GM12878 (cell line): ENCODE data around the gene SHH. TPM values are rescaled to one million over a fixed set of nuclear protein-coding genes. Genes with fewer than 3 reads are reported as not detected.

Experiments used
- ATAC-seq: fragments of 200-7000 bp; cut with Tn5 transposase; 3 replicates; pipeline ENCODE4 v1.9.1; 2020; ENCODE audit warnings: mild to moderate bottlenecking, moderate library complexity
- BruUV-seq: library from RNA; stranded (reverse); fragments of 400-500 nt; replicated peaks from 2 replicates; lab custom pipeline; 2021; lab: Mats Ljungman, UMichigan
- CTCF ChIA-PET: fragments of 300-600 bp; sonication (Branson Sonifier 250); formaldehyde crosslinking; extraction: SDS; loops from one replicate; lab custom pipeline; 2021; ENCODE audit warnings: inconsistent platforms; lab: Yijun Ruan, JAX
- POLR2A ChIA-PET: fragments of 350-600 bp; formaldehyde crosslinking; extraction: SDS; loops from one replicate; lab custom pipeline; 2021; ENCODE audit warnings: inconsistent platforms; lab: Charles Lee
- RAD21 ChIA-PET: fragments of 300-600 bp; sonication (Branson Sonifier 250); formaldehyde crosslinking; loops from one replicate; lab custom pipeline; 2023; ENCODE audit warnings: antibody characterized with exemption; ENCODE audit not compliant: unreplicated experiment; lab: Charles Lee
- SMC1A ChIA-PET: fragments of 300-600 bp; sonication (Branson Sonifier 250); formaldehyde crosslinking; loops from one replicate; lab custom pipeline; 2023; ENCODE audit not compliant: unreplicated experiment, uncharacterized antibody; lab: Charles Lee
- DNase-seq: peaks from one replicate; pipeline ENCODE4 v3.0.0-alpha.2; 2011; ENCODE audit warnings: low read depth, low spot score
- FAIRE-seq: peaks from 3 replicates; lab custom pipeline; 2011; peaks lifted over from hg19 to GRCh38; lab: Jason Lieb, UNC
- H2AFZ ChIP-seq: 2 replicates; pipeline ENCODE4 v1.6.0; 2011; ENCODE audit warnings: low read depth, low read length, control low read depth; ENCODE audit not compliant: control insufficient read depth
- H3K27ac ChIP-seq: 2 replicates; pipeline ENCODE4 v1.5.1; 2011; ENCODE audit warnings: control low read depth; ENCODE audit not compliant: control insufficient read depth, insufficient read depth
- H3K27me3 ChIP-seq, 2 experiments: replicated peaks in 1 of 2; 2 replicates each; pipeline versions ENCODE4 v1.6.0 to v1.6.1; 2011; ENCODE audit warnings: low read length in 1 of 2; ENCODE audit not compliant: control insufficient read depth in 2 of 2, insufficient read depth in 2 of 2
- H3K36me3 ChIP-seq, 2 experiments: 2 replicates each; pipeline ENCODE4 v1.5.1; 2011; ENCODE audit warnings: low read length in 1 of 2; ENCODE audit not compliant: control insufficient read depth in 2 of 2, insufficient read depth in 2 of 2
- H3K4me1 ChIP-seq: 2 replicates; pipeline ENCODE4 v1.6.1; 2011; ENCODE audit warnings: mild to moderate bottlenecking, low read length, moderate library complexity, mixed read lengths; ENCODE audit not compliant: control insufficient read depth, insufficient read depth
- H3K4me2 ChIP-seq: 2 replicates; pipeline ENCODE4 v1.6.0; 2011; ENCODE audit warnings: control low read depth; ENCODE audit not compliant: control insufficient read depth, insufficient read depth
- H3K4me3 ChIP-seq: fragments of 200-600 bp; sonication (generic); 2 replicates; pipeline ENCODE4 v1.5.1; 2016
- H3K79me2 ChIP-seq: 2 replicates; pipeline ENCODE4 v1.6.0; 2011; ENCODE audit warnings: low read length; ENCODE audit not compliant: control insufficient read depth, insufficient read depth
- H3K9ac ChIP-seq: 2 replicates; pipeline ENCODE4 v1.8.0; 2011; ENCODE audit warnings: low read length, control low read depth, mixed read lengths; ENCODE audit not compliant: control insufficient read depth, insufficient read depth
- H3K9me3 ChIP-seq: replicated peaks from 3 replicates; pipeline ENCODE4 v1.5.1; 2011; ENCODE audit warnings: mild to moderate bottlenecking, low read length; ENCODE audit not compliant: control insufficient read depth, insufficient read depth
- H4K20me1 ChIP-seq: 2 replicates; pipeline ENCODE4 v1.6.0; 2011; ENCODE audit not compliant: control insufficient read depth, insufficient read depth
- BCLAF1 ChIP-seq: fragments of 450-650 bp; IDR thresholded peaks from 2 replicates; pipeline ENCODE4 v1.6.1; 2017; ENCODE audit warnings: antibody characterized with exemption, mild to moderate bottlenecking, moderate library complexity
- CBFB ChIP-seq: IDR thresholded peaks from 2 replicates; pipeline ENCODE4 v1.6.1; 2016; ENCODE audit warnings: antibody characterized with exemption, low read depth
- HDAC2 ChIP-seq: fragments of 200-600 bp; sonication (generic); IDR thresholded peaks from 2 replicates; pipeline ENCODE4 v1.6.1; 2017
- MTA3 ChIP-seq: IDR thresholded peaks from 2 replicates; pipeline ENCODE4 v1.6.1; 2012; ENCODE audit warnings: low read length, inconsistent platforms, borderline replicate concordance
- NR2C1 ChIP-seq: fragments of 450-650 bp; IDR thresholded peaks from 2 replicates; pipeline ENCODE4 v1.6.1; 2017; ENCODE audit warnings: antibody characterized with exemption, mild to moderate bottlenecking, moderate library complexity
- SMAD1 ChIP-seq: fragments of 450-650 bp; IDR thresholded peaks from 2 replicates; pipeline ENCODE4 v1.6.1; 2018; ENCODE audit warnings: mild to moderate bottlenecking, low read depth; ENCODE audit not compliant: partially characterized antibody
- SMC3 ChIP-seq: IDR thresholded peaks from 2 replicates; pipeline ENCODE4 v1.6.1; 2011; ENCODE audit warnings: low read length, improper control_type of control experiment, borderline replicate concordance
- TCF12 ChIP-seq: IDR thresholded peaks from 2 replicates; pipeline ENCODE4 v1.6.1; 2011; ENCODE audit warnings: low read depth, mild to moderate bottlenecking, low read length
- USF1 ChIP-seq: IDR thresholded peaks from 2 replicates; pipeline ENCODE4 v1.6.1; 2011; ENCODE audit warnings: borderline replicate concordance, low read depth, mild to moderate bottlenecking, moderate library complexity, mixed read lengths, low read length; ENCODE audit not compliant: insufficient read depth; ENCODE audit errors: extremely low read length
- ZBTB40 ChIP-seq: fragments of 450-650 bp; IDR thresholded peaks from 2 replicates; pipeline ENCODE4 v1.6.1; 2016; ENCODE audit warnings: mild to moderate bottlenecking, moderate library complexity, borderline replicate concordance
- ZNF592 ChIP-seq: fragments of 450-650 bp; IDR thresholded peaks from 2 replicates; pipeline ENCODE4 v1.6.1; 2017; ENCODE audit warnings: mild to moderate bottlenecking, moderate library complexity
- WGBS: methylation state at CpG from one replicate; pipeline ENCODE4 v1.1.6; 2016; ENCODE audit warnings: low lambda C conversion rate; ENCODE audit not compliant: insufficient replicate concordance, insufficient coverage; ENCODE audit errors: missing lambda C conversion rate; 5-methylcytosine and 5-hydroxymethylcytosine counted together
- in situ Hi-C: fragments of 300-500 bp; cut with MboI; formaldehyde crosslinking; loops from 9 replicates; pipeline ENCODE4 v1.14.3; 2018; ENCODE audit warnings: mixed read lengths
- intact Hi-C: fragments of 100-400 bp; cut with micrococcal nuclease; formaldehyde crosslinking; loops from one replicate; pipeline ENCODE4 v1.14.2; 2022; ENCODE audit not compliant: unreplicated experiment
- polyA plus RNA-seq, 11 experiments: library from polyadenylated mRNA; depleted of rRNA in 4 of 11; unstranded in 6 of 11; stranded (reverse) in 5 of 11; fragments of >200 nt; fragmentation: Nextera tagmentation in 4 of 11; fragmentation: Illumina TruSeq in 1 of 11; extraction: Ambion mirVana in 4 of 11; extraction: Trizol in 1 of 11; gene quantifications; 1 replicate in 1 of 11; 2 replicates in 10 of 11; pipeline versions ENCODE4 v1.2.1 to v1.2.3, GENCODE V29; 2011 to 2016; ENCODE audit warnings: inconsistent platforms in 2 of 11, missing spikeins in 2 of 11, low read depth in 1 of 11
- total RNA-seq, 4 experiments: library from RNA; depleted of rRNA in 3 of 4; stranded (reverse); fragments of >200 nt in 3 of 4; fragmentation: Illumina TruSeq in 1 of 4; extraction: Trizol in 1 of 4; gene quantifications; 2 replicates each; pipeline versions ENCODE4 v1.2.1 to v1.2.3, GENCODE V29; 2013 to 2021

Gene SHH
- total and polyA plus RNA-seq, 10 of the 15 experiments (the other 5 are each of a cell fraction or from before 2014, with no cell fraction given): not detected

DNA sequence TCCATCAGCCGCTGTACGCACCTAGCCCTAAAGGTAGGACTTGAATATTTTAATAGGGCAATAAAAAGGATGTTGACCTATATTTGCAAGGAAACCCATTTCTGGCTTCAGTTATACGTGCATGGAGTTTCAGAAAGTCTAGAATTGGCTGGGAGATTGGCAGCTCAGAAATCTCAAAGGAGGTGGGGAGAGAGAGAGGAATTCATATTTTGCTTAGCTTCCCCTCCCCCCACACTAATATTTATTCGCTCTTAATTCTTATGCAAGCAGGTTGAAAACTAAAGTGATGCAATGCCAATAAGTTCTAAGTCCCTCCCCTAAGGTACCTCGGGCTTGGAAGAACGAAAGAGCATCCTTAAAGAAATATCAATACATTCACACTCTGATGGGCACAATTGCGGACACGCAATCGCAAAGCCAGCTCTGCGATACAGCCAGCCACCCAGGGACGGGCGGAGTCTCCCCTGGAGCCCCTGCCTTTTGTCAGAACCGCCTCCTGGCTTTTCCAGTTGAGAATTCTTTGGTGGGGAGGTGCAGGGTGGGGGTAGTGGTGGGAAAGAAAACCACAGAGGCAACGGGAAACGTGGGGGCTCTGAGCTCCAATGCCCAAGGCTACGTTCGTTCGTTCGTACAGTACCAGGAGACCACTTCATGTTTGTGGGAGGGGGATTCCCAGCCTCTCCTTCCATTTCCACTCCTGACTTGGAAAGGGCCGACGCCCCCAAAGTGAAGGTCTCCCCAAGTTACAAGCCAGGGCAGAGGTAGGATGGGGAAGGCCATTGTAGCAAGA, 1.3 kb downstream of the SHH start:
- Histone ChIP-seq H4K20me1 (no peaks in the 10 kb centered on the region), H3K4me2 (no peak overlapping the region), H3K79me2 (no peaks in the 10 kb centered on the region), H3K36me3 (no peaks in the 10 kb centered on the region), H3K4me3 (no peak overlapping the region), H3K27ac (no peak overlapping the region), H3K27me3 (peaks cover 10 to 11% of the 10 kb centered on the region in 2 experiments), H3K9ac (no peak overlapping the region), H2AFZ (no peak overlapping the region), H3K9me3 (no peaks in the 10 kb centered on the region), H3K4me1 (no peaks in the 10 kb centered on the region)
- no peak for FAIRE-seq
- CTCF ChIA-PET: no interaction called here
- BruUV-seq: no TSS peak
- in situ Hi-C loops (loop anchor here (25.0 kb wide), 1 partner anchor 1451 kb away; no protein-coding TSS in a partner anchor), intact Hi-C loops (loop anchor here (10.0 kb wide), 2 partner anchors 344 to 834 kb away; partner anchors contain the start of gene RNF32)
- ATAC-seq: no peak
- 28% methylated on average over 21 of the region's 21 CpGs for WGBS
- DNase-seq: no peak
- SMC1A ChIA-PET: no interaction called here
- POLR2A ChIA-PET: no interaction called here
- RAD21 ChIA-PET: no interaction called here
- TF ChIP-seq MTA3: no peak
- no peak for TF ChIP-seq NR2C1
- no peak for TF ChIP-seq CBFB
- TF ChIP-seq SMAD1: no peak
- no peak for TF ChIP-seq HDAC2
- no peak for TF ChIP-seq ZBTB40
- no peak for TF ChIP-seq SMC3
- no peak for TF ChIP-seq ZNF592
- no peak for TF ChIP-seq USF1
- no peak for TF ChIP-seq TCF12
- no peak for TF ChIP-seq BCLAF1
